HL-60/S4 treated with phorbol 12-myristate 13-acetate at 8.2 ng/mL for 4 days and 3 days (cell line): ENCODE data around the gene RPP25.
"Not testable (repeated sequence)": the region's sequence is repeated elsewhere in the genome, so short reads cannot be mapped to it uniquely, and the experiment has no call there.

Experiments
- in situ Hi-C: fragments of 300-500 bp; cut with MboI; formaldehyde crosslinking; loops from 2 replicates; pipeline ENCODE4 v1.15.0; 2022; ENCODE audit warnings: low sequenced_read_pairs

The RPP25 gene

GRCh38 chr15:74924525-74924924 lies 32.0 kb downstream of the RPP25 start:
- in situ Hi-C loops, result no loop called here

- in situ Hi-C loops, result no loop called here
Observed at GRCh38 chr15:74920456-74920855, 36.1 kb downstream of the RPP25 start.

GRCh38 chr15:74917676-74918075 lies 38.9 kb downstream of the RPP25 start:
- in situ Hi-C loops, result no loop called here

- in situ Hi-C loops, result not testable (repeated sequence)
Observed at GRCh38 chr15:74913799-74914198, 42.8 kb downstream of the RPP25 start.

GRCh38 chr15:74913041-74913440 lies 43.5 kb downstream of the RPP25 start:
- in situ Hi-C loops, result no loop called here

DNA sequence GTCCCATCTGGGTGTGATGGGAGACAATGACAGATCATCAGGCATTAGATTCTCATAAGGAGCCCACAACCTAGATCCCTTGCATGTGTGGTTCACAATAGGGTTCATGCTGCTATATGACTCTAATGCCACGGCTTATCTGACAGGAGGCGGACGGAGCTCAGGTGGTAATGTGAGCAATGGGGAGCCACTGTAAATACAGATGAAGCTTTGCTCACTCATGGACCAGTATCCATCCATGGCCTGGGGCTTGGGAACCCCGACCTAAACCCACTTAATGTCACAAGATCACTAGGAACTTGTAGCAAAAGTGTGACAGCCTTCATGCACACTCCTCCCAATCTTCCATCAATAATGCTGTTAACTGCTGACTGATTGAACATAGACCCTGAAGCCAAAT lies 47.9 kb downstream of the RPP25 start:
- in situ Hi-C loops, result no loop called here

- in situ Hi-C loops, result no loop called here
Observed at GRCh38 chr15:74907163-74907870, 49.3 kb downstream of the RPP25 start.

GRCh38 chr15:74906450-74907162 lies 50.0 kb downstream of the RPP25 start, which contains the start of gene FAM219B:
Gene FAM219B, minus strand, starts transcription at chr15:74906851. Its CDS starts 51 bp downstream, at chr15:74906800.
- in situ Hi-C loops, result no loop called here

- in situ Hi-C loops, result no loop called here
Observed at GRCh38 chr15:74906067-74906449, 50.5 kb downstream of the RPP25 start.
